Raji (cell line): ENCODE results near the gene STK39.

ENCODE experiments used
- POLR2A ChIP-seq: IDR thresholded peaks from 2 replicates; pipeline ENCODE4 v1.6.1; 2011; ENCODE audit warnings: low read depth, low read length, control low read depth; ENCODE audit not compliant: insufficient read depth

STK39 gene

DNA sequence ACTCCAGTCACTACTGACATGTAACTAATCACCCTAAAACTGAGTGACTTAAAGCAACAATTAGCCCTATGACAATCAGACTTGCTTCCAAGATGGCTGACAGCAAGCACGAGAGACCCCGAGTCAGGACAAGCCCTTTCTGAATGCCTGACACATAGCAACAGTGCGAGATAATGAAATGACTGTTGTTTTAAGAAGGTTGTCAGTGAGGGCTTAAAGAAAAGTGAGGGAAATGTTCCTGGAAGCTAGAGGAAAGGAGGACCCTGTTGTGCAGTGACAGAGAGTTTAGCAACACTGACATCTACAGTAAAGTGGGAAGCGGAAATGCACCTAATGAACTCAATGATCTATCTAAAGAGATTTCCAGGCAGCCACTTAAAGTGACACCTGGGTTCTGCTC is 163.1 kb downstream of the STK39 start:
- TF ChIP-seq POLR2A, result no peak

- TF ChIP-seq POLR2A, result no peak
Observed at GRCh38 chr2:168079236-168079635, 168.2 kb downstream of the STK39 start.

DNA sequence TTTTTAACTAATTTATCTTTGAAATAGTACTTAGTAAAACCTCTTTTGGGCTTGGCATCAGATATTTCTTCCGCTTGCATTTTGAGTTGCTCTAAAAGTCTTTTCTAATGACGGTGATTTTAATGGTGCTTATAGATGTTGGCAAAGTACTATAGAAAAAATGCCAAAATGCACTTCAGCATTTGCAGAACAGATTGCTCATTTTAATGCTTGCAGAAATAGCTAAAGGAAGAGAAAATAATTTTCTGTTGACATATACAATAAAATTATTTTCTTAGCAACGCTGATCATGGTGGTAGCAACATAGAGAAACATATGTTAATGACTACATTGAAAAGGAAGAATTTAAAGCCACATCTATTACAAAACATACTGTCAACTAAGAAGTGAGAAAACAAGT is 170.7 kb downstream of the STK39 start:
- no peak for TF ChIP-seq POLR2A

DNA sequence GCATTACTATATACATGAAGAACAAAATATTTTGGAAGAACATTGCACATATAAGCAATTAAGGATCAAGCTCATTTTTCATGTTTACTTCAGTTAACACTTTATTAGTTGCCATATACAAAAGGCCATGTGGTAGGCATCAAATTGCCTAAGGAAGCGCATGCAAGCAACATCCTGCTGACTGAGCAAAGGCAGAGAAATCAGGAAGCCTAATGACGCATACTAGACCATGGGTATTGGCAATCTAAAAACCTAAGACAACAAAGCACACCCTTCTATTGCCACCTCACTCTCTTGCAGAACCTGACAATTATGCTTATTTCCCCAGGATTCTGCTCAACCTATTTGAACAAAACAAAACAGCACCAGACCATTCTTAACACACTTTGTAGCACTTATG is 171.9 kb downstream of the STK39 start:
- no peak for TF ChIP-seq POLR2A

GRCh38 chr2:168072626-168073303 is 174.6 kb downstream of the STK39 start:
- TF ChIP-seq POLR2A, result no peak

GRCh38 chr2:168064011-168064998 is 183.1 kb downstream of the STK39 start:
- no peak for TF ChIP-seq POLR2A

DNA sequence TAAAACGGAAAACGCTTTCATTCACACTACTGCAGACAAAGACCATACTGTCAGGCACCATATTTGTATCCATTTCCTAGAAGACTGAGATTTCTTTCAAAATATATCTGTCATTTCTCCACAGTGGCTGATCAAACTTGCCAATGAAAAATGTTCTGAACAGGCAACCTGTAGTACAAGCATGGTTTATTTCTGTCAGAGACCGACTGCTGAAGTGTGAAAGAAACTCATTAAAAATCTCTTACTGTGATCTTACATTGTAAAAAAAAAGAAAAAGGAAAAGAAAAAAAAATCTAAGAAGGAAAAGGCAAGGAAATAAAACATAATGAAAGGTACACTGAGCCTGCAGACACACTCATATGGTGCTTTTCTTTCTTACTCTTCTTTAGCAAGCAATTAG is 184.5 kb downstream of the STK39 start:
- TF ChIP-seq POLR2A, result no peak

DNA sequence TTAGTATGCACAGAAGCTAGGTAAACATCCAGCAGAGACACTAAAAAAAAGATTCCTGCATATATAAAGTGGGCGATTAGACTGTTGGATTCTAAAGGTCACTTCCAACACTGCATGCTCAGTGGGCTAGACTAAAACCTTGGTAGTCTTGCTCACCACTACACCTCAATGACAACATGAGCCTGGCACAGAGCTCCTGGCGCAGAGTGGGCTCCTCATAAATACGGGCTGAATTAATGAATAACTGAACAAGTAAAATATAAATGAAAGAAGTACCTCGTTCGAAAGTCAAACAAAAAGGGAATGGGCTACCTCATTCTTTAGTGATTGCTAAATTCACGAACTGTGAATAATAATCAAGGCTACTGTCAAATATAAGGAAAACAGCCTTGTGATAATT is 185.3 kb downstream of the STK39 start:
- no peak for TF ChIP-seq POLR2A

DNA sequence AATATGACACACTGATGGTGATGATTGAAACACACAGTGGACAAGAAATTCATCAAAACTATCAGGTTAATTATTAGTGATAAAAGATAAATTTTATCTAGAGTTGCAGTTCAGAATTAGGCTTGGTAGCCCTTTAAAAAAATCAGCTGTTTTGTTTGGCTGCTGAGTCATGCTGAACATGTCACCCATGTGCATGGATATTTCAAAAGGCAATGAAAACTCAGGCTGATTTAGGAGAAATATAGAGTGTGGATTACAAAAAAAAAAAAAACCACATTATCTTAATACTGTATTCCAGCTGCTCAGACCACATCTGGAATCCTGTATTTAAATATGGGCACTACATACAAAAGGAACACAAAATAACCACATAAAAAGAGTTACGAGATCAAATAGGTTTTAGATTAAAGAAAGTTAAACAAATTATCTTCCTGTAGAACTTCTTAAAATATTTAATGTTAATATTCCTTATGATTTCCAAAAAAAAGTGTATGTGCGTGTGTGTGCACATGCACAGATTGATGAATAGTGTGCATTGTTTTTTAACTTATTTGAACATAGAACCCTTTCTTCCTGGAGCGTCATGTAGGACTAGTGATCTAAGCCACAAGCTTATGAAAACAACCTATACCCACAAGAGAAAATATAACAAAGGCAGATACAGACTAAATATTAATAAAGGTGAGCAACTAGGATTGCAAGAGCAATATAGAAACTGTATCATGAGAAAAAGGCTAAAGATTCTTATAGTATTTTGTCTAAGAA is 186.2 kb downstream of the STK39 start:
- TF ChIP-seq POLR2A, result no peak

GRCh38 chr2:168059758-168060157 is 187.6 kb downstream of the STK39 start:
- TF ChIP-seq POLR2A, result no peak

DNA sequence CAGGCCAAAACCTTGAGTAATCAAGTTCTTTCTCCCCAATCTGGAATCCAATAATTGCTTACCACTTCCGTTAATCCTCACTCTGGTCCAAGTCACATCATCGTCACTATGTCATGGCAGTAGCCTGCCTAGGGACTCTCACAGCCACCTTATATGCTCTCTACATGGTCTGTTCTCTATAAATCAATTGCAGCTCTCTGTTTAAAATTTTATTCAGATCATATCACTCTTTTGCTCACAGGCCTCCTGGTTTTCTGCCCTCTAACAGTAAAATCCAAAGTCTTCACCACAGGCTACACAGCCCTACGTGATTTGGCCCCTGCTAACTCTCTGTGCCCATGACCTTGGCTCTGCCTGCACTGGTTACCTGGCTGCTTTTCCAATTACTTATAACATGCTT is 188.7 kb downstream of the STK39 start:
- TF ChIP-seq POLR2A, result no peak

DNA sequence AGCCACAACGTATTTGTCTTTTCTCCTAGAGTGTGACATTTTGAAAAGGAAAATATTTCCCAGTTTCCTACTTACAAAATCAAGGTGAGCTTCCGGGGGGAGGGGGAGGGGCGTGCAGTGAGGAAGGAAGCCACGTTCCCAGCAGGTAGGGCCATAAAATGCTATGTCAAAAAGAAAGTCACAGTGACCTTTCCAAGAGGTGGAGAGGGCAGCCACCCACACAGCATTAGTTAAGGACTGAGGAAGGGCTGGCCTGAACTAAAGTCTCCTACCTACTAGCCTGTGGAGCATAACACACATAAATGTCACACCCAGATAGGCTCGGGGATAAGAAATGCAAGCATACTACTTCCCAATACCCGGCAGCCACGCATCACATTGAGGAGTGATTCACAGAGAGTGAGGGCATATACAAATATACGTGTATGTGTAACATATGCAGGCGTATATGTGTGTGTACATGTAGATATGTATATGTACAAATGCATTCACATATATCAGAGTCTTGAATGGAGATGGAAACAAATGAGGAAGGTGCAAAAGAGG is 191.1 kb downstream of the STK39 start:
- TF ChIP-seq POLR2A, result no peak

- TF ChIP-seq POLR2A, result no peak
Observed at GRCh38 chr2:168054657-168055056, 192.7 kb downstream of the STK39 start.

DNA sequence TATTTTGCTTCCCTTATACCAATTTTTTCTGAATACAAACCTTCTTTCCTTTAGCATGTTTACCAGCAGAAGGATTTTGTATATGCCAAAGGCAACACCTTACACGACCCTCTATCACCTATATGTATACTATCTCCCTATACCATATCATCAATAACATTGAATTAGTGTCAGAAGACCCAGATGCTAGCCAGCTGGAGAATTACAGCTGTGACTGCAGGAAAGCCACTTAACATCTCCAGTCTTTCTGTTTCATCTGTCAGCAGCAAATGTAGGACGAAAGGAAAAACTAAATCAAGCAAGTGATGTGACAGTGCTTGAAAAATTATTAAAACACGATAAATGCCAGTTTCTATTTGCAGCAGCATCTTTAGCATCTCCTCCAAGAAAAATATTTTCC is 193.7 kb downstream of the STK39 start:
- no peak for TF ChIP-seq POLR2A

- TF ChIP-seq POLR2A, result no peak
Observed at GRCh38 chr2:168052773-168053172, 194.6 kb downstream of the STK39 start.
